GM21515 (cell line): Measurements from ENCODE around the gene PDE4D.

Experiments used
- ATAC-seq: cut with Tn5 transposase; IDR thresholded peaks from one replicate; pipeline ENCODE4 v1.9.1; 2021; ENCODE audit not compliant: unreplicated experiment

The PDE4D gene

DNA sequence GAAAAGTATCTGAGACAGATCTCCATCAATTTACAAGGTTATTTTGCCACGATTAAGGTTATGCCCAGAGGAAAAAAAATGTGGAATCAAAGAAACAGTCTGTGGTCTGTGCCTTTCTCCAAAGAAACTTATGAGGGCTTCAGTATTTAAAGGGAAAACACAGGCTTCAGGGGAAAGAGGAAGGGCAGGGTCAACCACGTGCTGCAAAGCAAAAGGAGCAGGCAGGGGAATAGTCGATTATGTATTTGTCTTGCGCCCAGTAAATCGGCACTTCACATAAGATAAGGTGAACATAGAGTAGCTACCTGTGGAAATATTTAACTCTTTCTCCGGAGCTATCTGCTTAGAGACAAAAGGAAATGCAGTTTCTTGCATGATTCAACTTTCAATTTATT, 967.0 kb downstream of the PDE4D start:
- no peak for ATAC-seq

DNA sequence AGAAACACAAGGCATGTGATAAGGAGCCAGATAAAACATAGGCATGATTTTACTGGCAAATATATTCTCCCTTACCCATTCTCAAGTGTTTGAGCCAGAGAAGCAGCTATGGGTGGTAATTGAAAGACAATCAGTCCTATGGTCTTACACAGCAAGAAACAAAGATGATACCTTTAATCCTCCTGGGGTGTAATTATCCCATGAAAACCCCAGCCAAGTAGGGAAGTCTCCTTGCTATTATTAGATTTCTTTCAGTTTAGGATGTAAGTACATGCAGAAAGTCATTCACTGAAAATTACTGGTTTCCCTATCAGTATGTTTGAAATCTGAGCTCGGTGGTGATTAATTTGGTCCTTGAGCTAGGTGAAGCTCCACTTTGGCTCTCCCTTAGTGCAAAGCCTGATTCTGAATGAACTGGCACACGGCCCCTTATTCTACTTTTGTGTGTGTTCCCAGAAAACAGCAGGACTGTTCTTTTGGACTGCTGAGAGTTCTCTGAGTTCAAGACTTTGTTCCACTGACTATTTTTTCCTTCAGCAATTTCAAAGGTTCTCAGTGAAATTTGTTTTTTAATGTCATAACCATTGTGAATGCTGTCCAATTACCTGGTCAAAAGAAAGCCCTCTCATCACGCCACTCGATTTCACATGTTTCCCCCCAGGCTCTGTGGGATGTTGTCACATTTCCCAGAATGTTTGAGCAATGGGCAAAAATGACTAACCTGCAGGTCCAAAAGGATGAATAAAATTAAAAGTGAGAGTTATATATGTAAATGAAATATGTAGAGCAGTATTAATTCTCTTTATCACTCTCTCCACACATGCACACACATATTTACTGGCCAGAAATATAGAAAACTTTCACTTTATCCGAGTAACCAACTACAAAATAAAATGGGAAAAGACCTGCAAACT, 967.6 kb downstream of the PDE4D start:
- no peak for ATAC-seq

DNA sequence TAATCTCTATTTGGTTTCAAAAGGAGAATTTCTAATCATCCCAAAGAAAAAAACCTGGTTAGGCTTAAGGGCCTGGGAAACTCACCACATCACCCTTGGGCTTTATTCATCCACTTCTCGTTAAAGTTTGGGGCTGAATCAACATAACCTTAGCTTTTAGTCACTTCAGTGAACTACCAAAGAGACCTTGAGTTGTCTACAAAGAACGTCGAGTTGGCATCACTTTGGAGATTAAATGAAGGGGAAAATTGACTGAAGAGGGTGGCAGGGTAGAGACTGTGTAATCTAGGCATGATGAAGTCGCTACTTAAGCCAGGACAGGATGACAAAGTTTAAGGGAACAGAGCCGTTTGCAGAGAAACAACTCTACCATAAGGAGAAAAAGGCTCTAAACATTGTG, 969.2 kb downstream of the PDE4D start:
- no peak for ATAC-seq

DNA sequence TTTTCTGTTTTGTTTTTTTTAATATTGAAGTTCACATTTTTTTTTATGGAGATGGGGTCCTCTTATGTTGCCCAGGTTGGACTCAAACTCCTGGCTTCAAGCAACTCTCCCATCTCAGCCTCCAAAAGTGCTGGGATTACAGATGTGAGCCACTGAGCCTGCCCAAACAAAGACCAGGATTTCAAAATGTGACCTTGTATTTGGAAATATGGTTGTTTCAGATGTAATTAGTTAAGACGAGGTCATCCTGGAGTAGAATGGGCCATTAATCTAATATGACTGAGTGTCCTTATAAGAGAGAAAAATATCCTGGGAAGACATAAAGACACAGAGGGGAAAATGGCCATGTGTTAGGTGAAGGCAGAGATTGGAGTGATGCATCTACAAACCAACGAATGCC, 970.2 kb downstream of the PDE4D start:
- ATAC-seq = no peak

DNA sequence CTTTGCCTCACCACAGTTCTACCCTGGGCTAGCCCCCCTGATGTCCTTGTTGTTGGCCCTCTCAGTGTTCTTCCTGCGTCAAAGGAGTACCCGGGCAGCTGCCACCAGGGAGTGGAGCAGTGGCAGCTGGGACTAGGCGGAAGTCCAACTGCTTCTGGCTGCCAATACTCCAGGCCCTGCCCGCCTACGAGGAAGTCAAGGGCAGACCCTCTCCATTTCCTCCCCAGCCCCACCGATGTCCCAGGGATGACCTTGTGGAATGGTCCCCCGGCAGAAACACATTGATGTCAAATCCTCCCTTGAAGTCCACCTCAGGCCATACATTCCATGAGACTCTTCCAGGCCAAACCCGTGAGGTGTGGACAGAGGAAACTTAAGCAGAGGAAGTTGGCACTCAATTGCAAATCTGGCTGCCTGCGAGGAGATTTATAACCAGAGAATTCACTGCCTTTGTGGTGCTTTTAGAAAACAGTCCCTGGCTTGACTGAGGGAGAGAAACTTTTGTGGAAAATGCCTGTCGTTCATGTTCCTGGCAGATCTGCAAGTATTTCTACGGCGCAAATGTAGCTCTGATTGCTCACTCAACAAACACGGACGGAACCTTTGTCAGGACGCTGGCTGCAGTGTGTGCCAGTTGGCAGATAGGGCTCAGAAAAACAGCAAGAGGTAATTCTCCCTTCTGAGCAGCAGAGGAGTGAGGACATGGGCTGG, 970.9 kb downstream of the PDE4D start:
- ATAC-seq = no peak

DNA sequence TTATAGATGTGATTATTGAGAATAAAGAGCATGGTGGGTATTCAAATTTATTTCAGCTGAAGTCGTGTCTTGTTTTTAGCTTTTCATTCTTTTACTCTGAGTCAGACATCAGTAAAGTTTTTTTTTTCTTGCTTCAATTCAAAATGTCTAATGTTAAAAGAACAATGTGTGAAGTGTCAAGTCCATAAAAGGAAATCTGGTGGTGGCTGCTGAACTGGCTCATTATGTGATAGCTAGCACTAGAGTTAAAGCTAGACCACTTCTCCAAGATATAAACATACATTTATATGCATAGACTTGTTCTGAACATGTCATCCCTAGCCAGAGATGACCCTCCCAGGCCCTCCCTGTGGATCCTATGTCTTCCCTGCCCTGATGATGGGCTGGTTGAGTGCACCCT, 972.4 kb downstream of the PDE4D start:
- no peak for ATAC-seq

DNA sequence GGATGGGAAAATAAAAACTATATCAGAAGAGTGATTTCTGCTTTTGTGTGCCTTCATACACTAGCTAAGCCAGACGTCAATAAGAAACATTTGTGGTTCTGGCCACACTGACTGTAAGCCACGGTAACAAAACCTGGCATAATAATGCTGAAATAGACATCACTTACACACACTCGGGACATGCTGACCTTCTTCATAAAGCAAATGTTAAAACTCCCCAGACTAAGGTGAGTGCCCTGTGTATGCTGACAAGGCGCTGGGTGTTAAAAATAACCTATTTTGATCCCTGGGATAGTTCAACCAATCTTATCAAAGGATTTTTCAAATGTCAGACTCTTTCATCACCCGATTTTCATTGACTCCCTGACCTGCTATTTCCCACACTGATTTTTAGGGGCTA, 973.7 kb downstream of the PDE4D start:
- no peak for ATAC-seq
